Transverse colon (tissue), 4 donors: ENCODE data around the gene DHRSX.

ENCODE experiments used
- CTCF ChIP-seq, 5 experiments: fragments of 200-600 bp in 3 of 5; fragments of 450-650 bp in 2 of 5; sonication (generic) in 3 of 5; IDR thresholded peaks; 1 replicate in 2 of 5; 2 replicates in 3 of 5; pipeline ENCODE4 v1.5.1; 2016 to 2017; ENCODE audit warnings: antibody characterized with exemption in 5 of 5, inconsistent platforms in 3 of 5, mild to moderate bottlenecking in 2 of 5, moderate library complexity in 1 of 5
- EP300 ChIP-seq: sonication (generic); formaldehyde crosslinking; IDR thresholded peaks from one replicate; pipeline ENCODE4 v1.6.1; 2017; ENCODE audit warnings: antibody characterized with exemption, low read depth
- POLR2A ChIP-seq: fragments of 450-650 bp; IDR thresholded peaks from one replicate; pipeline ENCODE4 v1.6.1; 2016; ENCODE audit warnings: antibody characterized with exemption, mild to moderate bottlenecking, moderate library complexity
- POLR2AphosphoS5 ChIP-seq, 3 donors: sonication (generic); formaldehyde crosslinking; IDR thresholded peaks; one replicate each; pipeline ENCODE4 v1.6.1; 2016; ENCODE audit warnings: antibody characterized with exemption in 3 of 3

GRCh38 chrX:2441466-2441865, 59.3 kb downstream of the DHRSX start:
- TF ChIP-seq EP300 (no peak), CTCF (IDR thresholded peaks at IDR 0.05) (no peak), POLR2AphosphoS5 (IDR thresholded peaks at IDR 0.05) (no peak), POLR2A (no peak)
